Fibroblast of peridontal ligament (primary cell): ENCODE results near the gene ASCL5.

ENCODE experiments used
- DNase-seq: peaks from one replicate; pipeline ENCODE4 v3.0.0-alpha.2; 2010; ENCODE audit errors: extremely low read depth

The ASCL5 gene

DNA sequence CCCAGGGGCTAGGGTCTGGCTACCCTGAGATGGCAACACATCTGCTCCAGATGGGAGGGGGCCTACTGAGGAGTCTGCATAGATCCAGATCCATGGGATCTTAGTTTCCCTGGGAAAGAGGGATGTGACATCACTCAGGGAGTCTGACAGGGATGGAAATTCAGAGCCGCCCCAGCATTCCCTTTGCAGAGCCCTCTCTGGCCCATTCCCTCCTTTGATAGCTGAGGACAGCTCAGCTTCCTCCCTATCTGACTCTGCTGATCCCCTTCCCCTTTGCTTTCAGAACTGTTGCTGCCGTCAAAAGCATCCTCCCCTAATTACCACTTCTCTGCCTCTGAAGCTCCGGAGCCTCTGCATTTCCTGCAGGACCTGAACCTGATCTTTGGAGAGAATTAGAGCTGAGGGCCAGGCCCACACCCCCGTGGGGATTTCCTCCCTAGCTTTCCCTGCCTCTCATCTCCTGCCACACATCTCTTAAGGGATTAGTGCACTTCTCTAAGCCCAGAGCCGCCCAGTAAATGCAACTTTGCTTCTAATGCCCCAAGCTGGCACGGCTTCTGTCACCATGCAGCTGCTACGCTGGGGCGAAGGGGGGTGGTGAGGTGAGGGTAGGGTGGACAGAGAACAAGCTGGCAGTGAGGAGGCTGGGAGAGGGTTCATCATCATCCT is 9.5 kb upstream of the ASCL5 start:
- no peak for DNase-seq

- DNase-seq, result no peak
Observed at GRCh38 chr1:201134405-201134804, 7.4 kb upstream of the ASCL5 start.

GRCh38 chr1:201131398-201131797 is 4.4 kb upstream of the ASCL5 start:
- no peak for DNase-seq

- DNase-seq, result no peak
Observed at GRCh38 chr1:201128962-201129361, 2.0 kb upstream of the ASCL5 start.

DNA sequence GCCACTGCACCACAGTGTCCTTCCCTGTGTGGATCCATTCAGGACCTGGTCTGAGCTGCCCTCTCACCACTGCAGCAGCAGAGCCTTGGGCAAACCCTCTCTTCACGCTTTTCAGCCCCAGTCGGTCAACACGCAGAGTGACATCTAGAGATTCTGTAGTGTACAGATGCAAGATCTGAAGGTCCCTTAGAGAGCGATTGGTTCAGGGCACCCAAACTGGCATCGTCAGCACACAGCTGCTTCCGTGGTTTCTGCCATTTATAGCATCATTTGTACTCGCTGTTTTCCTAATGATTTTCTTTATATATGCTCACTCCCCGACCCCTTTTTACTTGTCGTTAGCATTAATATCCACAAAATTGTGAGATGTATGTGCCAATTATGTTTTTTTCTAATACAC is 1.5 kb upstream of the ASCL5 start:
- DNase-seq, result no peak

DNA sequence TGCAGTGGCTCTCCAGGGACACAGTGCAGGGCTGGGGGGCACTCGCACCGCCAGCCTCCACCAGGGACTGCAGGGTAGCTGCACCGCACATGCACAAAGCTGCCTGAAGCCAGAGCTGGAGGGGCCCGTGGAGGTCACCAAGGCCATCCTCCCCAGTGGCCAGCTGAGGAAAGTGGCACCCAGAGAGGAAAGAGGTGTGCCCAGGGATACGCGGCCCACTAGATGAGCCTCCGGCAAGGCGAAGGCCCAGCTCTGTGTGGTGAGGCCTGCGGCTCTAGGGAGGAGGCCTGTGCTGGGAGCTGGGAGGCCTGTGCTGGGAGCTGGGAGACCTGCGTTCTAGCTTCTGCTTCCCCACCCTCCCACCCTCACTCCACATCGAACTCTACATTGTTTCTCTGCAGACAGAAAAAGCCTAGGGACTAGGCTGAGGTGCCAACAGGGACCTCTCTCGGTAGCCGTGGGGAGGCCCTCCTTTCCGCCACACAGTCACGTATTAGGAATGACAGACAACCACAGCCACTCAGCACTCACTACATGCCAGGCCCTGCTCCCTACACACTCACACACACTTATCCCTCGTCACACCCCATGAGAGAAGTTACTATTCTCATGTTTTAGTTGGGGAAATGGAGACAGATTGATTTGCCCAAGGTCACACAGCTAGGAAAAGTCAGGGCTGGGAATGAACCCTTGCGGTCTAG is 921 bp upstream of the ASCL5 start:
- DNase-seq, result peak; percentile 33

DNA sequence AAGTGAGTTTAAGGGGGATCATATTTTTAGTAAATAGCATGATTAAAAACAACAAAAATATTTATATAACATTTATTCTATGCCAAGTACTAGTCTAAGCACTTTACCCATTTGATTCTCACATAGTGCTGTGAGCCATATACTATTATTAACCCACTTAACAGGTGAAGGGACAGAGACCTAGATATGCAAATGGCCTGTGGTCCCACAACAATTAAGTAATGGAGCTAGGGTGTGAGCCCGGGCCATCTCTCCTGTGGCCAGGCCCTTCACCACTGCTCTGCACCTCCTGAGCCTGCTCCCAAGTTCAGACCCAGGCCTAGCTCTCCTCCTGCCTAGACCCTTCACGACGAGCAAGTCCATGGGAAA is 537 bp downstream of the ASCL5 start:
- DNase-seq, result no peak

DNA sequence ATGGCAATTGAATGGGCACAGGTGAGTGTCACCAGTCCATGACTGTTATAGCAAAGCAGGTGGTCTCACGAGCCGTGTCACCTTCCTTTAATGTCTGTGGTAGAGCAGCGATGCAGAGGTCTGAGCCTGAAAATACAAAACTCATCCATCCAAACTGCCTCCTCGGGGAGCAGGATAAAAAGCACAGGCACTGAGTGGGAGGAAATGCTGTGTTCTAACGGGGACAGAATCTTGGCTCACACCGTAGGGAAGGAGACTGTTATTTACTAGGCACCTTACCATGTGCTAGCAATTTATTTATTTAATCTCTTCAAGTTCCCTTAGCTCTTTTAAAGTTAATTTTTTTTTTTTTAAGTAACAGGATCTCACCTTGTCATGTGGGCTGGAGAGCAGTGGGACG is 1.2 kb downstream of the ASCL5 start:
- no peak for DNase-seq

- DNase-seq, result no peak
Observed at GRCh38 chr1:201125019-201125418, 2.0 kb downstream of the ASCL5 start.

GRCh38 chr1:201123866-201124265 is 3.1 kb downstream of the ASCL5 start:
- DNase-seq, result no peak

- DNase-seq, result no peak
Observed at GRCh38 chr1:201122321-201122957, 4.5 kb downstream of the ASCL5 start.

- peak; percentile 38 for DNase-seq
Observed at GRCh38 chr1:201119206-201120197, 7.5 kb downstream of the ASCL5 start.

- DNase-seq, result no peak
Observed at GRCh38 chr1:201116091-201116490, 10.9 kb downstream of the ASCL5 start.

GRCh38 chr1:201115390-201115937 is 11.5 kb downstream of the ASCL5 start:
- DNase-seq, result no peak

GRCh38 chr1:201114245-201115131 is 12.5 kb downstream of the ASCL5 start:
- peak; percentile 90 for DNase-seq

GRCh38 chr1:201113451-201114244 is 13.3 kb downstream of the ASCL5 start:
- no peak for DNase-seq

DNA sequence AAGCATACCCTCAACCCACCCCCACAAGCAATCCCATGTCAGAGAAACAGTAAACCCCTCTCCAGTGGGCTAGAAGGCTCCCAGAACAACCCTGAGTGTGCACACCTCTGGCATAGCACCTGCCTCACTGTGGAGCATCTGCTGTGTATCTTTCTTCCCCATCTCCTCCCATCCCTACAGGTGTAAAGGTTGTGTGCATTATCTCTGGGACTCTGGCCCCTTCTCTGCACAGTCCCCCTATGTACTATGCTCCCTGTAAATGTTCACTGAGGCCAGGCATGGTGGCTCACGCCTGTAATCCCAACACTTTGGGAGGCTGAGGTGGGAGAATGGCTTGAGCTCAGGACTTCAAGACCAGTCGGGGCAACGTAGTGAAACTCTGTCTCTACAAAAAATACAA is 14.1 kb downstream of the ASCL5 start:
- no peak for DNase-seq

GRCh38 chr1:201112173-201112731 is 14.7 kb downstream of the ASCL5 start, which contains the start of gene CACNA1S:
Gene CACNA1S, minus strand, starts transcription at chr1:201112426. Its CDS starts 87 bp downstream, at chr1:201112339.
- no peak for DNase-seq

GRCh38 chr1:201111672-201112071 is 15.3 kb downstream of the ASCL5 start:
- DNase-seq, result no peak
